NCI-H748 (cell line): ENCODE measurements around the gene PCNT.
"Not testable (repeated sequence)": the region's sequence is repeated elsewhere in the genome, so short reads cannot be mapped to it uniquely, and the experiment has no call there.

Experiments
- DNase-seq: peaks from one replicate; lab custom pipeline; 2025; ENCODE audit not compliant: unreplicated experiment; lab: John Stamatoyannopoulos, UW

Gene PCNT

GRCh38 chr21:46443910-46444309 lies 120.0 kb downstream of the PCNT start:
- no peak for DNase-seq

- no peak for DNase-seq
Measured at GRCh38 chr21:46448108-46448507, 124.2 kb downstream of the PCNT start.

- not testable (repeated sequence) for DNase-seq
Measured at GRCh38 chr21:46448855-46449254, 124.9 kb downstream of the PCNT start.

GRCh38 chr21:46452710-46453109 lies 128.8 kb downstream of the PCNT start:
- no peak for DNase-seq

GRCh38 chr21:46454142-46454541 lies 130.2 kb downstream of the PCNT start:
- DNase-seq, result no peak

- no peak for DNase-seq
Measured at GRCh38 chr21:46454634-46455390, 130.9 kb downstream of the PCNT start.

GRCh38 chr21:46455575-46456385 lies 131.8 kb downstream of the PCNT start:
- no peak for DNase-seq

GRCh38 chr21:46456750-46457149 lies 132.8 kb downstream of the PCNT start:
- no peak for DNase-seq

- peak; percentile 54 for DNase-seq
Measured at GRCh38 chr21:46457801-46458314, 133.9 kb downstream of the PCNT start.

GRCh38 chr21:46458315-46459023 lies 134.5 kb downstream of the PCNT start, which contains the start of gene DIP2A:
Gene DIP2A (plus strand): TSS chr21:46458891. CDS start chr21:46459132, 241 bp downstream.
- peak; percentile 97 for DNase-seq

- no peak for DNase-seq
Measured at GRCh38 chr21:46459024-46459355, 135.0 kb downstream of the PCNT start.

- peak; percentile 20 for DNase-seq
Measured at GRCh38 chr21:46459356-46460112, 135.6 kb downstream of the PCNT start.

- no peak for DNase-seq
Measured at GRCh38 chr21:46461909-46462308, 138.0 kb downstream of the PCNT start.

GRCh38 chr21:46465153-46465552 lies 141.2 kb downstream of the PCNT start:
- DNase-seq, result not testable (repeated sequence)

- no peak for DNase-seq
Measured at GRCh38 chr21:46465651-46466050, 141.7 kb downstream of the PCNT start.

- no peak for DNase-seq
Measured at GRCh38 chr21:46468108-46468774, 144.3 kb downstream of the PCNT start.

GRCh38 chr21:46469275-46469674 lies 145.3 kb downstream of the PCNT start:
- no peak for DNase-seq

- no peak for DNase-seq
Measured at GRCh38 chr21:46471514-46471913, 147.6 kb downstream of the PCNT start.

GRCh38 chr21:46472246-46472645 lies 148.3 kb downstream of the PCNT start:
- DNase-seq, result no peak

- no peak for DNase-seq
Measured at GRCh38 chr21:46474382-46474781, 150.4 kb downstream of the PCNT start.
